ENCODE results near the gene CDHR4.

DNA sequence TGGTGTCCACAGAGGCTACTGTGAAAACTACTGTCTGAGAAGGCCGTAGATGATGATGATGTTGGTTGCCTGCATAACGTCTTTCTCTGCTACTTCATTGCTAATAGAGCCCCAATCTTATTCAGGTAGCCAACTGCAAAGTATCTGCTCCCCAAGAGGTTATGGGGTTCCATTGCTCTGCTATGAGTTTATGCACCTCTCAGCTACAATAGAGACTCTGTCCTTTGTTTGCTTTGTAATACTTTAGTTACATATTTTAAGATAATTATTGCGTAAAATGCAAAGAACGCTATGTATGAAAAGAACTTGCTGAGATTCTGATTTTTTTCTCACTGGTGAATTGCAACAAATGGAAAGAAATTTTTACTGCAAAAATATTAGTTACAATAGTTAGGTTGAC lies 48.2 kb downstream of the CDHR4 start:
- TF ChIP-seq, protein P1, sequence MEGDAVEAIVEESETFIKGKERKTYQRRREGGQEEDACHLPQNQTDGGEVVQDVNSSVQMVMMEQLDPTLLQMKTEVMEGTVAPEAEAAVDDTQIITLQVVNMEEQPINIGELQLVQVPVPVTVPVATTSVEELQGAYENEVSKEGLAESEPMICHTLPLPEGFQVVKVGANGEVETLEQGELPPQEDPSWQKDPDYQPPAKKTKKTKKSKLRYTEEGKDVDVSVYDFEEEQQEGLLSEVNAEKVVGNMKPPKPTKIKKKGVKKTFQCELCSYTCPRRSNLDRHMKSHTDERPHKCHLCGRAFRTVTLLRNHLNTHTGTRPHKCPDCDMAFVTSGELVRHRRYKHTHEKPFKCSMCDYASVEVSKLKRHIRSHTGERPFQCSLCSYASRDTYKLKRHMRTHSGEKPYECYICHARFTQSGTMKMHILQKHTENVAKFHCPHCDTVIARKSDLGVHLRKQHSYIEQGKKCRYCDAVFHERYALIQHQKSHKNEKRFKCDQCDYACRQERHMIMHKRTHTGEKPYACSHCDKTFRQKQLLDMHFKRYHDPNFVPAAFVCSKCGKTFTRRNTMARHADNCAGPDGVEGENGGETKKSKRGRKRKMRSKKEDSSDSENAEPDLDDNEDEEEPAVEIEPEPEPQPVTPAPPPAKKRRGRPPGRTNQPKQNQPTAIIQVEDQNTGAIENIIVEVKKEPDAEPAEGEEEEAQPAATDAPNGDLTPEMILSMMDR (conservative IDR thresholded peaks at IDR 0.05; ENCODE audit: low read length), result no peak
- no peak for TF ChIP-seq EZH2phosphoT487 (IDR thresholded peaks at IDR 0.05; ENCODE audit: borderline replicate concordance, low read depth, low read length)

Data from OCI-LY7 (cell line).